Renal pelvis (tissue), 12 donors: ENCODE data around the gene C12orf54. TPM values are rescaled to one million over a fixed set of nuclear protein-coding genes. Genes with fewer than 3 reads are reported as not detected.
"Not testable (repeated sequence)": the region's sequence is repeated elsewhere in the genome, so short reads cannot be mapped to it uniquely, and the experiment has no call there.

ENCODE experiments used
- DNase-seq: peaks from one replicate; pipeline ENCODE4 v3.0.0-alpha.2; 2013
- long read RNA-seq, 16 experiments: transcript quantifications; one replicate each; lab custom pipeline, GENCODE V29; 2026
- polyA plus RNA-seq, 3 donors: library from polyadenylated mRNA; unstranded; fragments of 120-200 nt; gene quantifications; one replicate each; pipeline ENCODE4 v1.2.1, GENCODE V29; 2013; ENCODE audit not compliant: insufficient read length in 3 of 3

C12orf54 gene
- polyA plus RNA-seq: under 1 TPM in 2 of 3 donors, not detected in 1; 0.56 to 0.61 TPM
- long read RNA-seq, donor 1: 0 reads
- long read RNA-seq, donor 2: 0 reads
- long read RNA-seq, donor 3: 0 reads
- long read RNA-seq, donor 4: 0 reads
- long read RNA-seq, donor 5: 0 reads
- long read RNA-seq, donor 6: 0 reads
- long read RNA-seq, donor 7: 0 reads
- long read RNA-seq, donor 8: 0 reads
- long read RNA-seq, donor 9: 0 reads
- long read RNA-seq, donor 10: 0 reads
- long read RNA-seq, donor 11: 0 reads
- long read RNA-seq, donor 12: 0 reads
- long read RNA-seq, donor 13: 0 reads
- long read RNA-seq, donor 14: 0 reads
- long read RNA-seq, donor 15: 0 reads
- long read RNA-seq, donor 16: 0 reads

- no peak for DNase-seq
These were observed at the start of gene C12orf54 for GRCh38 chr12:48482198-48482597. Gene C12orf54 (plus strand): TSS chr12:48482498. CDS start chr12:48483297, 799 bp downstream.

GRCh38 chr12:48434016-48434415, 48.3 kb upstream of the C12orf54 start:
- DNase-seq: not testable (repeated sequence)

- no peak for DNase-seq
These were observed 41.2 kb upstream of the C12orf54 start for GRCh38 chr12:48441069-48441468.

GRCh38 chr12:48442179-48442847, 40.0 kb upstream of the C12orf54 start:
- no peak for DNase-seq

- DNase-seq: no peak
These were observed 36.8 kb upstream of the C12orf54 start for GRCh38 chr12:48445538-48445937.

GRCh38 chr12:48446161-48446776, 36.0 kb upstream of the C12orf54 start:
- DNase-seq: no peak

GRCh38 chr12:48447755-48448154, 34.5 kb upstream of the C12orf54 start:
- DNase-seq: no peak

GRCh38 chr12:48451372-48451771, 30.9 kb upstream of the C12orf54 start:
- DNase-seq: no peak

GRCh38 chr12:48452961-48453360, 29.3 kb upstream of the C12orf54 start:
- DNase-seq: not testable (repeated sequence)

GRCh38 chr12:48454667-48455066, 27.6 kb upstream of the C12orf54 start:
- DNase-seq: peak; percentile 2

- DNase-seq: no peak
These were observed 27.2 kb upstream of the C12orf54 start for GRCh38 chr12:48455116-48455515.

- DNase-seq: no peak
These were observed 23.0 kb upstream of the C12orf54 start for GRCh38 chr12:48459259-48459658.

- DNase-seq: not testable (repeated sequence)
These were observed 13.3 kb upstream of the C12orf54 start for GRCh38 chr12:48469027-48469426.

GRCh38 chr12:48472259-48472658, 10.0 kb upstream of the C12orf54 start, which contains the start of gene ANP32D:
Gene ANP32D (plus strand): TSS chr12:48472559. CDS start chr12:48472665, 106 bp downstream.
- no peak for DNase-seq

- DNase-seq: no peak
These were observed 9.2 kb upstream of the C12orf54 start for GRCh38 chr12:48473061-48473460.

GRCh38 chr12:48474497-48474896, 7.8 kb upstream of the C12orf54 start:
- DNase-seq: not testable (repeated sequence)

GRCh38 chr12:48482930-48483329, 632 bp downstream of the C12orf54 start:
- DNase-seq: no peak

- DNase-seq: no peak
These were observed 4.0 kb downstream of the C12orf54 start for GRCh38 chr12:48486261-48486660.

- no peak for DNase-seq
These were observed 4.4 kb downstream of the C12orf54 start for GRCh38 chr12:48486679-48487078.

- DNase-seq: no peak
These were observed 6.7 kb downstream of the C12orf54 start for GRCh38 chr12:48489012-48489411.

- DNase-seq: not testable (repeated sequence)
These were observed 7.2 kb downstream of the C12orf54 start for GRCh38 chr12:48489456-48489855.

GRCh38 chr12:48500281-48500680, 18.0 kb downstream of the C12orf54 start:
- DNase-seq: not testable (repeated sequence)

- not testable (repeated sequence) for DNase-seq
These were observed 24.5 kb downstream of the C12orf54 start for GRCh38 chr12:48506836-48507235.
